Esophagus squamous epithelium (tissue), 5 donors: Measurements from ENCODE around the gene TLN1. TPM values are rescaled to one million over a fixed set of nuclear protein-coding genes. Genes with fewer than 3 reads are reported as not detected.

ENCODE experiments used
- DNase-seq: peaks from one replicate; lab custom pipeline; 2025; lab: John Stamatoyannopoulos, UW
- H3K27ac ChIP-seq, 4 donors: fragments of 200-600 bp; sonication (generic); one replicate each; pipeline ENCODE4 v1.5.1; 2016 to 2019; ENCODE audit warnings: mild to moderate bottlenecking in 1 of 4
- H3K27me3 ChIP-seq, 4 donors: fragments of 200-600 bp; sonication (generic); 1 replicate in 3 of 4; 2 replicates in 1 of 4; pipeline versions ENCODE4 v1.5.1 to v1.6.0; 2017 to 2021; ENCODE audit warnings: antibody characterized with exemption in 1 of 4
- H3K36me3 ChIP-seq, 3 donors: fragments of 200-600 bp; sonication (generic); one replicate each; pipeline ENCODE4 v1.5.1; 2016 to 2019
- H3K4me1 ChIP-seq, 3 donors: fragments of 200-600 bp; sonication (generic); one replicate each; pipeline ENCODE4 v1.5.1; 2017 to 2019
- H3K4me3 ChIP-seq, 4 donors: fragments of 200-600 bp; sonication (generic); 1 replicate in 3 of 4; 2 replicates in 1 of 4; pipeline ENCODE4 v1.5.1; 2016 to 2019; ENCODE audit warnings: mild to moderate bottlenecking in 2 of 4, moderate library complexity in 1 of 4
- H3K9me3 ChIP-seq, 3 donors: fragments of 200-600 bp; sonication (generic); one replicate each; pipeline ENCODE4 v1.5.1; 2016 to 2019
- CTCF ChIP-seq, 6 experiments: fragments of 450-650 bp in 4 of 6; fragments of 200-600 bp in 2 of 6; sonication (generic) in 2 of 6; IDR thresholded peaks; one replicate each; pipeline ENCODE4 v1.5.1; 2016 to 2019; ENCODE audit warnings: antibody characterized with exemption in 6 of 6, mild to moderate bottlenecking in 4 of 6, moderate library complexity in 4 of 6
- POLR2A ChIP-seq, 4 donors: fragments of 450-650 bp; IDR thresholded peaks; one replicate each; pipeline ENCODE4 v1.6.1; 2017; ENCODE audit warnings: antibody characterized with exemption in 4 of 4, mild to moderate bottlenecking in 4 of 4, moderate library complexity in 3 of 4
- WGBS, 2 donors: methylation state at CpG; one replicate each; pipeline ENCODE4 v1.1.5; 2018; 5-methylcytosine and 5-hydroxymethylcytosine counted together
- intact Hi-C: fragments of 100-400 bp; cut with DNase I; formaldehyde crosslinking; loops from one replicate; pipeline ENCODE4 v1.15.0; 2022
- total RNA-seq, 4 donors: library from RNA; depleted of rRNA; stranded (reverse); fragments of >200 nt; gene quantifications; one replicate each; pipeline ENCODE4 v1.1.0, GENCODE V29; 2016
- donor health status: DM: yes; HTN: yes; CAD: no.

Gene TLN1
- total RNA-seq, 4 donors from 2014 or later: 94.7 to 233 (median 112) TPM

GRCh38 chr9:35748858-35749514 is 17.0 kb upstream of the TLN1 start, which contains the start of the genes GBA2 and RGP1:
TSS of gene GBA2 (minus strand) at chr9:35749228. CDS start at chr9:35748704, 524 bp downstream.
TSS of gene RGP1 (plus strand) at chr9:35749287. CDS start at chr9:35749756, 469 bp downstream.
- peak within 1 kb of the TSS; percentile 90 to 97 (median 94) for H3K27ac ChIP-seq
- peaks cover 14 to 49% (median 26%) of the 10 kb centered on the region in 3 donors for H3K36me3 ChIP-seq
- no peaks in the 10 kb centered on the region for H3K27me3 ChIP-seq
- TF ChIP-seq CTCF (IDR thresholded peaks at IDR 0.05): peak in 2 of 6 experiments; percentile 5 to 13
- TF ChIP-seq POLR2A (IDR thresholded peaks at IDR 0.05): peak in 2 of 4 donors; percentile 75 to 78
- H3K9me3 ChIP-seq: no peaks in the 10 kb centered on the region
- 0% methylated on average over 4 of the region's 69 CpGs; no CpG with 5 or more reads in 1 of the 2 donors for WGBS, 2 donors
- DNase-seq: no peak
- H3K4me3 ChIP-seq: peak within 1 kb of the TSS; percentile 83 to 99 (median 90)
- intact Hi-C loops: no loop called here
- H3K4me1 ChIP-seq: peaks cover 34 to 61% (median 34%) of the 10 kb centered on the region in 3 donors

- no peak for DNase-seq
- H3K9me3 ChIP-seq: no peaks in the 10 kb centered on the region
- intact Hi-C loops: no loop called here
- WGBS, 2 donors: 0 to 2% methylated on average over 6 to 12 of the region's 24 CpGs
- H3K36me3 ChIP-seq: peaks cover 14 to 49% (median 26%) of the 10 kb centered on the region in 3 donors
- peak overlapping the region; percentile 90 to 97 (median 94) for H3K27ac ChIP-seq
- peak overlapping the region; percentile 83 to 99 (median 90) for H3K4me3 ChIP-seq
- TF ChIP-seq CTCF (IDR thresholded peaks at IDR 0.05) (no peak), POLR2A (IDR thresholded peaks at IDR 0.05) (no peak)
- H3K4me1 ChIP-seq: peaks cover 34 to 61% (median 34%) of the 10 kb centered on the region in 3 donors
- H3K27me3 ChIP-seq: no peaks in the 10 kb centered on the region
These were observed 16.4 kb upstream of the TLN1 start for GRCh38 chr9:35748242-35748857.

GRCh38 chr9:35746583-35746982 is 14.6 kb upstream of the TLN1 start:
- H3K4me3 ChIP-seq: peak overlapping the region; percentile 83 to 99 (median 90)
- DNase-seq: no peak
- TF ChIP-seq POLR2A (IDR thresholded peaks at IDR 0.05) (no peak), CTCF (IDR thresholded peaks at IDR 0.05) (no peak)
- no peaks in the 10 kb centered on the region for H3K27me3 ChIP-seq
- intact Hi-C loops: no loop called here
- 25 to 29% methylated on average over 3 of the region's 3 CpGs for WGBS, 2 donors
- peak overlapping the region in 1 of 4 donors; percentile 95 for H3K27ac ChIP-seq
- H3K4me1 ChIP-seq: peaks cover 34 to 61% (median 34%) of the 10 kb centered on the region in 3 donors
- no peaks in the 10 kb centered on the region for H3K9me3 ChIP-seq
- H3K36me3 ChIP-seq: peaks cover 10 to 49% (median 23%) of the 10 kb centered on the region in 3 donors

DNA sequence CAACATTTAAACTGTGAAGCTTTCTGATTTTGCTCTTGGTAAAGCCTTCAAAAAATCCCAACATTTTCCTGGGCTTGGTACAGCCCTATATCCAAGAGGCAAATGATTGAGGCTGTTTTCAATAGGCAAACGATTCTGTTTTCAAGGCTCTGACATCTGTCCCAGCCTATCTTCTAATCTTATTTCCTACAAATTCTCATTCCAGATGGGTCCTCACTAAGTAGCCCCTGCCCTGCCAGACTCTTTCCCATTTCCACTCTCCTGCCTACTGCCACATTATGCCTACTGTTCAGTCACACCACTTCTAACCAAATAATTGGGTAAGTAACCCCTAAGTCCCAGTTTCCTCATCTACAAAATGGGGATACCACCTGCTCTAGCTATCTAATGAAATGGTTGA is 13.6 kb upstream of the TLN1 start:
- no peak for DNase-seq
- TF ChIP-seq CTCF (IDR thresholded peaks at IDR 0.05) (no peak), POLR2A (IDR thresholded peaks at IDR 0.05) (no peak)
- Histone ChIP-seq H3K36me3 (peaks cover 3 to 49% (median 21%) of the 10 kb centered on the region in 3 donors), H3K9me3 (no peaks in the 10 kb centered on the region), H3K27ac (no peak overlapping the region), H3K4me3 (peak overlapping the region in 1 of 4 donors; percentile 99), H3K4me1 (peaks cover 34 to 54% (median 34%) of the 10 kb centered on the region in 3 donors), H3K27me3 (no peaks in the 10 kb centered on the region)
- intact Hi-C loops: no loop called here
- WGBS, 2 donors: 52 to 80% methylated on average over 1 of the region's 1 CpG
